ENCODE data around the gene HPSE2. TPM values are rescaled to one million over a fixed set of nuclear protein-coding genes. Genes with fewer than 3 reads are reported as not detected.

Gene HPSE2
- total RNA-seq, 1 experiment from 2014 or later: not detected

- Histone ChIP-seq H3F3A (ENCODE audit: insufficient read depth, low read depth) (no peaks in the 10 kb centered on the region), H3K36me3 (ENCODE audit: low read depth) (no peaks in the 10 kb centered on the region), H3K4me2 (no peak overlapping the region), H3K4me1 (replicated peaks; ENCODE audit: insufficient read depth) (no peaks in the 10 kb centered on the region), H3K27me3 (ENCODE audit: insufficient read depth, low read depth) (no peaks in the 10 kb centered on the region), H3K27ac (no peak overlapping the region), H2AFZ (no peak overlapping the region), H3K4me3 (no peak overlapping the region), H3K9me2 (ENCODE audit: insufficient read depth) (no peaks in the 10 kb centered on the region), H3K9me3 (ENCODE audit: insufficient read depth, low read depth) (no peaks in the 10 kb centered on the region), H4K20me1 (ENCODE audit: insufficient read depth) (no peaks in the 10 kb centered on the region), H3K79me2 (ENCODE audit: low read depth) (no peaks in the 10 kb centered on the region)
- TF ChIP-seq, protein P1, sequence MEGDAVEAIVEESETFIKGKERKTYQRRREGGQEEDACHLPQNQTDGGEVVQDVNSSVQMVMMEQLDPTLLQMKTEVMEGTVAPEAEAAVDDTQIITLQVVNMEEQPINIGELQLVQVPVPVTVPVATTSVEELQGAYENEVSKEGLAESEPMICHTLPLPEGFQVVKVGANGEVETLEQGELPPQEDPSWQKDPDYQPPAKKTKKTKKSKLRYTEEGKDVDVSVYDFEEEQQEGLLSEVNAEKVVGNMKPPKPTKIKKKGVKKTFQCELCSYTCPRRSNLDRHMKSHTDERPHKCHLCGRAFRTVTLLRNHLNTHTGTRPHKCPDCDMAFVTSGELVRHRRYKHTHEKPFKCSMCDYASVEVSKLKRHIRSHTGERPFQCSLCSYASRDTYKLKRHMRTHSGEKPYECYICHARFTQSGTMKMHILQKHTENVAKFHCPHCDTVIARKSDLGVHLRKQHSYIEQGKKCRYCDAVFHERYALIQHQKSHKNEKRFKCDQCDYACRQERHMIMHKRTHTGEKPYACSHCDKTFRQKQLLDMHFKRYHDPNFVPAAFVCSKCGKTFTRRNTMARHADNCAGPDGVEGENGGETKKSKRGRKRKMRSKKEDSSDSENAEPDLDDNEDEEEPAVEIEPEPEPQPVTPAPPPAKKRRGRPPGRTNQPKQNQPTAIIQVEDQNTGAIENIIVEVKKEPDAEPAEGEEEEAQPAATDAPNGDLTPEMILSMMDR (conservative IDR thresholded peaks at IDR 0.05): no peak
- TF ChIP-seq EZH2 (IDR thresholded peaks at IDR 0.05; ENCODE audit: low read depth): no peak
- no peak for DNase-seq
- intact Hi-C loops (cut with micrococcal nuclease; ENCODE audit: unreplicated experiment): no loop called here
- BruUV-seq (replicated peaks): no TSS peak
- POLR2A ChIA-PET (ENCODE audit: unreplicated experiment): no interaction called here
- CTCF ChIA-PET: no interaction called here
These were observed 380.1 kb downstream of the HPSE2 start for GRCh38 chr10:98855403-98856189.

- Histone ChIP-seq H2AFZ (no peak overlapping the region), H3K27me3 (ENCODE audit: insufficient read depth, low read depth) (no peaks in the 10 kb centered on the region; the same call in 1 of the 2 replicates), H3K79me2 (ENCODE audit: low read depth) (no peaks in the 10 kb centered on the region), H3F3A (ENCODE audit: insufficient read depth, low read depth) (no peaks in the 10 kb centered on the region), H3K4me2 (no peak overlapping the region), H3K4me1 (replicated peaks; ENCODE audit: insufficient read depth) (no peaks in the 10 kb centered on the region), H3K36me3 (ENCODE audit: low read depth) (no peaks in the 10 kb centered on the region), H3K27ac (no peak overlapping the region), H3K9me3 (ENCODE audit: insufficient read depth, low read depth) (no peaks in the 10 kb centered on the region), H3K4me3 (no peak overlapping the region), H4K20me1 (ENCODE audit: insufficient read depth) (no peaks in the 10 kb centered on the region), H3K9me2 (ENCODE audit: insufficient read depth) (no peaks in the 10 kb centered on the region)
- BruUV-seq (replicated peaks): no TSS peak
- intact Hi-C loops (cut with micrococcal nuclease; ENCODE audit: unreplicated experiment): no loop called here
- TF ChIP-seq, protein P1 (conservative IDR thresholded peaks at IDR 0.05): peak; percentile 33; the same call in 1 of the 2 replicates
- no peak for TF ChIP-seq EZH2 (IDR thresholded peaks at IDR 0.05; ENCODE audit: low read depth)
- CTCF ChIA-PET: no interaction called here
- no peak for DNase-seq
- POLR2A ChIA-PET (ENCODE audit: unreplicated experiment): no interaction called here
These were observed 383.0 kb downstream of the HPSE2 start for GRCh38 chr10:98852686-98853085.

DNA sequence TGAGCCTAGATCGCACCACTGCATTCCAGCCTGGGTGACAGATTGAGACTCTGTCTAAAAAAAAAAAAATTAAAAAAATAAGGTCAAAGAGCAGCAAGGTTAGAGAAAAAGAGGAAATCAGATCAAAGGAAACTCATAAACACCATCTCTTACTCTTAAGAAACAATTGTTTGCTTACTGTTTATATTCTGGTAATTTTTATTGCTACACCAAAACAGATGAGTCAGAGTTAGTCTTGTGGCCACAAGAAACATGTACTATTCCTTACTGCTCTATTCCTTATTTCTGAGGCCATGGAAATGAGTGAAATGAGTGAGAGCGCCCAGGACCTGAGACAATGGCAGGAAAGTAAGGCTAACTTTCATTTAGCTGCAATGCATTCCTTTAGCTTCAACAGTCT is 387.3 kb downstream of the HPSE2 start:
- ChIA-PET CTCF (no interaction called here), POLR2A (ENCODE audit: unreplicated experiment) (no interaction called here)
- BruUV-seq (replicated peaks): no TSS peak
- TF ChIP-seq, protein P1 (conservative IDR thresholded peaks at IDR 0.05): no peak
- TF ChIP-seq EZH2 (IDR thresholded peaks at IDR 0.05; ENCODE audit: low read depth): no peak
- H3K36me3 ChIP-seq (ENCODE audit: low read depth): no peaks in the 10 kb centered on the region
- no peak overlapping the region for H3K27ac ChIP-seq
- H2AFZ ChIP-seq: no peak overlapping the region
- H3K79me2 ChIP-seq (ENCODE audit: low read depth): no peaks in the 10 kb centered on the region
- intact Hi-C loops (cut with micrococcal nuclease; ENCODE audit: unreplicated experiment): no loop called here
- H3K4me2 ChIP-seq: no peak overlapping the region
- H3K27me3 ChIP-seq (ENCODE audit: insufficient read depth, low read depth): no peaks in the 10 kb centered on the region; the same call in 1 of the 2 replicates
- no peaks in the 10 kb centered on the region for H3K9me3 ChIP-seq (ENCODE audit: insufficient read depth, low read depth)
- no peak for DNase-seq
- H3F3A ChIP-seq (ENCODE audit: insufficient read depth, low read depth): no peaks in the 10 kb centered on the region
- H3K9me2 ChIP-seq (ENCODE audit: insufficient read depth): no peaks in the 10 kb centered on the region
- no peaks in the 10 kb centered on the region for H3K4me1 ChIP-seq (replicated peaks; ENCODE audit: insufficient read depth)
- no peak overlapping the region for H3K4me3 ChIP-seq
- H4K20me1 ChIP-seq (ENCODE audit: insufficient read depth): no peaks in the 10 kb centered on the region

Data from PC-9 (cell line).